Left lobe of liver (tissue), 2 donors: Measurements from ENCODE around the gene SIRT3. TPM values are rescaled to one million over a fixed set of nuclear protein-coding genes. Genes with fewer than 3 reads are reported as not detected.

Experiments
- ATAC-seq: fragments of 200-7000 bp; cut with Tn5 transposase; one replicate; pipeline ENCODE4 v1.9.1; 2020; ENCODE audit warnings: mild to moderate bottlenecking, moderate library complexity
- DNase-seq: peaks from one replicate; pipeline ENCODE4 v3.0.0-alpha.2; 2020; ENCODE audit warnings: low spot score
- total RNA-seq: library from RNA; stranded (reverse); gene quantifications from one replicate; pipeline ENCODE4 v1.2.1, GENCODE V29; 2021
- donor health status: DM: no; HTN: no; CAD: no; lungs with moderate emphysema.
- donor health status: DM: no; HTN: yes; CAD: no.

Gene SIRT3
- 21.4 TPM for total RNA-seq

DNA sequence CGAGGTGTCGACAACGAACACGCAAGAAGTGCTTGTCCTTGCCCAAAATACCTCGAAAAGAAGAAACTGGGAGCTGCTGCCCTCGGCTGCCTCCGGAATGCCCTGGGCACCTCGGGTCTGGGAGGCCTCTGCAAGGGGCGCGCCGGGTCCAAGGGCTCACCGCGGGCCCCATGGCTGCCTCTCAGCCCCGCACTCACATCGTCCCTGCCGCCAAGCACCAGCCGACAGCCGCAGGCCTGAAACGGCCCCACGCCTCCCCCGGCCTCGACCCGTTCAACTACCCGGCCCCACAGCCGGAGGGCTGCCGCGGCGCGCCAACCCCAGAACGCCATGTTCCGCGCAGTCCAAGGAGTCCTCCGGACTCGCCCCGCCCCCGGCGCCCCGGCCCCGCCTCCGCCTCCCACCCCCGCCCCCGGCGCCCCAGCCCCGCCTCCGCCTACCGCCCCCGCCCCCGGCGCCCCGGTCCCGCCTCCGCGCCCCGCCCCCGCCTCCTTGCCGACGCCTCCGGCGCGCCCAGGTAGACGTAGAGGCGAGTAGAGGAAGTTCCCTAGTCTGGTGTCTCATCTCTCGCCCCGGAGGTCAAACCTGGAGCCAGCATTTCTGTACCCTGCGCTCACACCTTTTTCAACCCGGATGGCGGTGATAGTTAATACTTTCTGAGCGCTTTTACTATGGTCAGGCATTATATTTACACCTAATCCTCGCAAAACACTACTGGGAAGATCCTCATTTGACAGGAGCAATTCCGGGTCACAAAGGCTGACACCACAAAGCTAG lies at the start of gene SIRT3:
Gene SIRT3, minus strand, starts transcription at position 346 of the 777 bp plus-strand sequence. Its CDS starts 14 bp downstream, at position 332.
- peak; percentile 93 for ATAC-seq
- peak; percentile 89 for DNase-seq

DNA sequence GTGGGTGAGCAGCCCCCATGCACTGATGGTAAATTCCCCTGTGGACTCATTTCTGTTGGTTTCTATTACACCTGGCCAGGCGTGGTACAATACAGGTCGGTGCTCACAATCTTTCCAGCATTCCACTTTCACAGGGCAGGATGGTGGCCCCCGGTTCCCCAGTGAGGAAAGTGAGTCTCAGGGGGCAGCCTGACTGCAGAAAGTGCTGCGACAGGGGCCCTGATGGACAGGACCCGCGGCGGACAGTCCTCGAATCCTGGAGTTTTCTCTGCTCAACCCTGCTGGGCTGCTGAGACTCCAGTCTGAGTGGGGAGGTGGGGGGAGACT lies 49.7 kb upstream of the SIRT3 start:
- ATAC-seq (no peak), DNase-seq (peak; percentile 42)

DNA sequence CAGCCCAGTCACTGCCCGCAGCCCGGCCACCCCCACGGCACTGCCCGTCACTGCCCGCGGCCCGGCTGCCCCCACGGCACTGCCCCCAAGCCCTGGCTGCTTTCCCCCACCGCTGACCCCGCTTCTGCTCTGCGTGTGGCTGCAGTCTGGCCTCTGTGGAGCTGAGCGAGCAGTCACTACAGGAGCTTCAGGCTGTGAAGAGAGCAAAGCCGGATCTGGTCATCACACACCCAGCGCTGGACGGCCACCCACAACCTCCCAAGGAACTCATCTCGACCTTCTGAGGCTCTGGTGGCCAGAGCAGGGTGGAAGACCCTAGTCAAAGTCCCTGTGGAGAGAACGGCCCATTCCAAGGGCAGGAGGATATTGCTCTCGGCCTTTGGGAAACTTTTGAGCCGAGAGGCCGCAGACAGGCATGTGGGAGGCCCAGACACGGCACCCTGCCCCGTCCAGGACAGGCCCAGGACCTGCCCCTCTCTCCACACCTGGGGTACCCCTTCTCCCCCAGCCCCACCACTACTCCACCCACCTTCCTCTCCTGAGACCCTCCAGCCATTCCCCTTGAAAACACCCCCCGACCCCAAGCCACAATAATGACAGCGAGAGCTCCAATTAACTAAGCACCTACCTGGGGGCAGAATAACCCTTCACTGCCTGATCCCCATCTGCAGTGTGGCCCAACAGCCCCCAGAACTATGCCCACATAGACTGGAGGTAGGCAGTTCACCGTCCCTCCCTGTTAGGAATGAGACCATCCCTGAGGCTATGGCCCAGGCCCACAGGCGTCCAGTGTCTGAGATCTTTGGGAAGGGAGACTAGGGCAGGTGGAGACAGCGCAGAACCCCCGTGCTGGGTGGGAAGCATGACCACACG lies 49.1 kb upstream of the SIRT3 start:
- DNase-seq (peak; percentile 44), ATAC-seq (no peak)

DNA sequence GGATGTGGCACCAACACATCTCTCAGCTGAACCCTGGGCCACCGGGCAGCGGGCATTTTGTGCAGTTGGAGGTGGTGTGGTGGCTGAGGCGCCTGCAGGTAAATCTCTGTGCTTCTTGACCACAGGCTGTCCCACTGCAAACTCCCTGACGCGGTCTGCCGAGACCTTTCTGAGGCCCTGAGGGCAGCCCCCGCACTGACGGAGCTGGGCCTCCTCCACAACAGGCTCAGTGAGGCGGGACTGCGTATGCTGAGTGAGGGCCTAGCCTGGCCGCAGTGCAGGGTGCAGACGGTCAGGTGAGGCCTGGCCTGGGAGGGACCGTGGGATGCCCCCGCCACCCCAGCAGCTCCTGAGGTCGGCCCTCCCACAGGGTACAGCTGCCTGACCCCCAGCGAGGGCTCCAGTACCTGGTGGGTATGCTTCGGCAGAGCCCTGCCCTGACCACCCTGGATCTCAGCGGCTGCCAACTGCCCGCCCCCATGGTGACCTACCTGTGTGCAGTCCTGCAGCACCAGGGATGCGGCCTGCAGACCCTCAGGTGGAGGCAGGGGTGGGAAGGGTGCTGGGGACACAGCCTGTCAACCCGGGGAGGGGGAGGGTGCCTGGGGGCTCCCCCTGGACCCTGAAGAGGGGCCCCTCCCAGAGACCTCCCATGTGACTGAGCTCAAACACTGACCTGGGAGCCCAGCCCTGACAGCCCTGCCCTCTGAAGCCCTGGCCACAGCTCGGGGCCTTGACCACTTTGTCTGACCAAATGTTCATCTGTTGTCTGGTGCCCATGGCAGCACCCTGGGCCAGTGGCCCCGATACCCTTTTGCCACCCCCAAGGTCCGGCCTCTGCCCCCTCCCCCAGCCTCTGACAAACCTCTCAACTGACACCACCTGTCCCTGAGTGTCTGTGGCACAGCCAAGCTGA lies 48.2 kb upstream of the SIRT3 start:
- ATAC-seq (no peak), DNase-seq (peak; percentile 48)

DNA sequence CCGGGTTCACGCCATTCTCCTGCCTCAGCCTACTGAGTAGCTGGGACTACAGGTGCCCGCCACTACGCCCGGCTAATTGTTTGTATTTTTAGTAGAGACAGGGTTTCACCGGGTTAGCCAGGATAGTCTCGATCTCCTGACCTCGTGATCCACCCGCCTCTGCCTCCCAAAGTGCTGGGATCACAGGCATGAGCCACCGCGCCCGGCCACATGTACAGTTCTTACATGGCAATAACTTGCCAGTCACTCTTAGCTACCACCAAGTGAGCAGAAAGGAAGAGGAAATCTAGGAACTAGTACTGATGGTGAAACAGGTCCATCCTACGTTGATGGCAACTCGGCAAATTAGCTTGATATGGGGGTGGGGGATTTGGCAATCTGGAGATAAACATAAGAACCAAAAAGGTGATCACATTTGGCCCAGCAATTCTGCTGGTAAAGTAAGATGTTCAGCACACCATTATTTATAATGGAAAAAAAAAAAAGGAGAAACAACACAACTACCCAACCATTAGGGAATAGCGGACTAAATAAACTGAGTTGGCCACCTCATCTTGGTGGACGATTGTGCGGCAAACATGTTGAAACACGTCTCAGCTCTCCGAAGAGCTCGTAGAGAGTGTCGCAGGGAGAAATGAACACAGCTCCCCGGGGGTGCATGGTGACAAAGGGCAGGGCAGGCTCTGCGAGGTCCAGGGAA lies 47.4 kb upstream of the SIRT3 start:
- ATAC-seq, result no peak
- peak; percentile 43 for DNase-seq

DNA sequence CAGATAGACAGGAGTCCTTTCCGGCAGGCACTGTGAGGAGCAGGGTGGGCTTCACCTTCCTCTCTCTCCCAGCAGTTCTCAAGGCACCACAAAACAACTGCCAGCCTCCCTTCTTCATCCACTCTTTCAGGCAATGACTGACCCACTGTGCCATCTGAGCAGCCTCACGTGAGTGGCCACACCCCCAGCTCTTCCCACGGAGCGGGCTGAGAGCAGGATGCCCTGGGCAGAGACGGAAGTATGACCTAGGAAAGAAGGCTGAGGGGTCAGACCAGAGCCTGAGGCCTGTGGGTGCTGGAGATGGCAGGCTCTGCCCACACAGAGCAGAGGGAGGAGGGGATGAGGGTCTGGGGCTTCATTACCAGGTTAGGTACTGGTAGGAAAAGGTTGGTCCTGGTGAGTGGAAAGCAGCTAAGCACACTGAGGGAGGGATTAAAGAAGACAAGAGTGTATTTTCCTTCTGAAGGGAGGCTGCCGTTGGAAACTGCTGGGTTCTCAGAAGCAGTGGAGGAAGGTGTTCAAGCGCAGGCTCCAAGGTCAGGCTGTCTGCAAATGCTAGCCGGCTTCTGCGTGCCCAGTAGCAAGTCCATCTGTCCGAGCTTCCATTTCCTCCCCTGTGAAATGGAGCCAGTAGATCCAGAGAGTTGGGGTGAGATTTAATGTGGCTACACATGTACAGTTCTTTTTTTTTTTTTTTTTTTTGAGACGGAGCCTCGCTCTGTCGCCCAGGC lies 46.7 kb upstream of the SIRT3 start:
- DNase-seq, result peak; percentile 46
- no peak for ATAC-seq

DNA sequence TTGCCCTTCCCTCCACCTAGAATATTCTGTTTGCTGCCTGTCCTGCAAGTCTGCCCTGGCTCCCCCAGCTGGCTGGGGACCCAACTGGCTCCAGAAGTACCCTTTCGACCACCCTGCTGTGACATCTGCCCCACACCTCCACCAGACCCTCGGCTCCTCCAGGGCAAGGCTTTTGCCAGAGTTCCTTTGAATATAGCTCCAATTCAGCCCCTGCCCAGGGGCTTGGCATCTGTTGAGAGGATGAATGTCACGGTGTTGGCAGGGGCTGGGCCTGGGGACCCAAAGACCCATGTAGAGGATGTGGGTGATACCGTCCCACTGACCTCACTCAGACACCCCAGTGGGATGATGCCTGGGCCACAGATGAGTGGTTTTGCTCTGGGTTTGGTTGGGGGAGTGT lies 46.0 kb upstream of the SIRT3 start:
- no peak for ATAC-seq
- DNase-seq, result peak; percentile 37

DNA sequence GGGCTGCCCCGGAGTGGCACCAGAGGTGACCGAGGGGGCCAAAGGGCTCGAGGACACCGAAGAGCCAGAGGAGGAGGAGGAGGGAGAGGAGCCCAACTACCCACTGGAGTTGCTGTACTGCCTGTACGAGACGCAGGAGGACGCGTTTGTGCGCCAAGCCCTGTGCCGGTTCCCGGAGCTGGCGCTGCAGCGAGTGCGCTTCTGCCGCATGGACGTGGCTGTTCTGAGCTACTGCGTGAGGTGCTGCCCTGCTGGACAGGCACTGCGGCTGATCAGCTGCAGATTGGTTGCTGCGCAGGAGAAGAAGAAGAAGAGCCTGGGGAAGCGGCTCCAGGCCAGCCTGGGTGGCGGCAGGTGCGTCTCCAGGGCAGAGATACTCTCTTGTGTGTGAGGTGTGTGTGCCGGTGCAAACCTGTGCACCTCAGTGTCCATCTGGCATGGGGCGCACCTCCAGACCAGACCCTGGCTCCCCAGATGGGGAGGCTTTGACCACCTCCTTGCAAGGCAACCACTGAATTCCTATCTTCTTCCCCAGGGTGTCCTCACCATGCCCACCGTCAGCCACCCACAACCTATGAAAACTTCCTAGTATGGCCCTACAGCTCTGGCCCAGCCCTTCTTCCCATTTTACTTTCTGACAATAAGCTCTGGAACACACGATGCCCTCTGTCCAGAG lies 45.5 kb upstream of the SIRT3 start:
- ATAC-seq (no peak), DNase-seq (peak; percentile 46)

DNA sequence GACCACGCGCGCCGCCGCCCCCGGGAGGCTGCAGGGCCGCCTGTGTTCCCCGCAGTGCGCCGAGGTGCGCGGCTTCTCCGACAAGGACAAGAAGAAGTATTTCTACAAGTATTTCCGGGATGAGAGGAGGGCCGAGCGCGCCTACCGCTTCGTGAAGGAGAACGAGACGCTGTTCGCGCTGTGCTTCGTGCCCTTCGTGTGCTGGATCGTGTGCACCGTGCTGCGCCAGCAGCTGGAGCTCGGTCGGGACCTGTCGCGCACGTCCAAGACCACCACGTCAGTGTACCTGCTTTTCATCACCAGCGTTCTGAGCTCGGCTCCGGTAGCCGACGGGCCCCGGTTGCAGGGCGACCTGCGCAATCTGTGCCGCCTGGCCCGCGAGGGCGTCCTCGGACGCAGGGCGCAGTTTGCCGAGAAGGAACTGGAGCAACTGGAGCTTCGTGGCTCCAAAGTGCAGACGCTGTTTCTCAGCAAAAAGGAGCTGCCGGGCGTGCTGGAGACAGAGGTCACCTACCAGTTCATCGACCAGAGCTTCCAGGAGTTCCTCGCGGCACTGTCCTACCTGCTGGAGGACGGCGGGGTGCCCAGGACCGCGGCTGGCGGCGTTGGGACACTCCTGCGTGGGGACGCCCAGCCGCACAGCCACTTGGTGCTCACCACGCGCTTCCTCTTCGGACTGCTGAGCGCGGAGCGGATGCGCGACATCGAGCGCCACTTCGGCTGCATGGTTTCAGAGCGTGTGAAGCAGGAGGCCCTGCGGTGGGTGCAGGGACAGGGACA lies 44.8 kb upstream of the SIRT3 start:
- DNase-seq (peak; percentile 48), ATAC-seq (no peak)

DNA sequence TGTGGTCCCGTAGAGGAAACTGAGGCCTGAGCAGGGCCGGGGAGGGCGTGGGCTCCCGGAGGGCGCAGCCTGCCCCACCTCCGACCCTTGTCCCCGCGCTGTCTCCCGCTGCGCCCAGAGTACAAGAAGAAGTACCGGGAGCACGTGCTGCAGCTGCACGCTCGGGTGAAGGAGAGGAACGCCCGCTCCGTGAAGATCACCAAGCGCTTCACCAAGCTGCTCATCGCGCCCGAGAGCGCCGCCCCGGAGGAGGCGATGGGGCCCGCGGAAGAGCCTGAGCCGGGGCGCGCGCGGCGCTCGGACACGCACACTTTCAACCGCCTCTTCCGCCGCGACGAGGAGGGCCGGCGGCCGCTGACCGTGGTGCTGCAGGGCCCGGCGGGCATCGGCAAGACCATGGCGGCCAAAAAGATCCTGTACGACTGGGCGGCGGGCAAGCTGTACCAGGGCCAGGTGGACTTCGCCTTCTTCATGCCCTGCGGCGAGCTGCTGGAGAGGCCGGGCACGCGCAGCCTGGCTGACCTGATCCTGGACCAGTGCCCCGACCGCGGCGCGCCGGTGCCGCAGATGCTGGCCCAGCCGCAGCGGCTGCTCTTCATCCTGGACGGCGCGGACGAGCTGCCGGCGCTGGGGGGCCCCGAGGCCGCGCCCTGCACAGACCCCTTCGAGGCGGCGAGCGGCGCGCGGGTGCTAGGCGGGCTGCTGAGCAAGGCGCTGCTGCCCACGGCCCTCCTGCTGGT lies 44.0 kb upstream of the SIRT3 start:
- peak; percentile 93 for DNase-seq
- ATAC-seq, result peak; percentile 86

DNA sequence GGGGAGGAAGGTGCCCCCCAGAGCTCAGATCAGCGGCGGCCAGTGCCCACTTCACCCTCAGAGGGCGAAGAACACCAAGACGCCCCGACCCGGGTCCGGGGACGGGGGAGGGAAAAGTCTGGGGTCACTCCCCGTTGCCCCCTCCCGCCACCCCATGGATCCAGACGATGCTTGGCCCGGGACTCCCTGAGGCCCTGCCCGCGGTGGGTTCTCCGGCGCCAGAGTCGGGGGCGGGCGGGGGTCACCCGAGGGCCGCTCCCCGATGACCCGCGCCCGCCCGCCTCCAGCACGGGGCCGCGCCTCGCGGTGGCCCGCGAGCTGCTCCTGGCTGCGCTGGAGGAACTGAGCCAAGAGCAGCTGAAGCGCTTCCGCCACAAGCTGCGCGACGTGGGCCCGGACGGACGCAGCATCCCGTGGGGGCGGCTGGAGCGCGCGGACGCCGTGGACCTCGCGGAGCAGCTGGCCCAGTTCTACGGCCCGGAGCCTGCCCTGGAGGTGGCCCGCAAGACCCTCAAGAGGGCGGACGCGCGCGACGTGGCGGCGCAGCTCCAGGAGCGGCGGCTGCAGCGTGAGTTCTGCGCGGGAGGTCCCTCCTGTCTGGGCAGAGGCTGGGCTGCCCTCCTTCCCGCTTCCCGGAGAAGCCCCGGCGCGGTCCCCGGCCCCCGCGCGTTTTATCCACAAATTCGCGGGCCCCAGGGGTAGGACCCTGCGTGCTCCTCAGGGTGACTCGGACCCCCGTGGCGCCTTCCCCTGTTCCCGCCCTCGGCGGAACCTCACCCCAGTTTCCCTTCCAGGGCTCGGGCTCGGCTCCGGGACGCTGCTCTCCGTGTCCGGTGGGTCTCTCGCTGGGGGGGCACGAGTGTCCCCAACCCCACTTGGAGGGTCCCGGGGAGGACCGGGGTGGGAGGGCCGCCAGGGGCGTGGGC lies 43.2 kb upstream of the SIRT3 start:
- DNase-seq (peak; percentile 51), ATAC-seq (peak; percentile 44)

DNA sequence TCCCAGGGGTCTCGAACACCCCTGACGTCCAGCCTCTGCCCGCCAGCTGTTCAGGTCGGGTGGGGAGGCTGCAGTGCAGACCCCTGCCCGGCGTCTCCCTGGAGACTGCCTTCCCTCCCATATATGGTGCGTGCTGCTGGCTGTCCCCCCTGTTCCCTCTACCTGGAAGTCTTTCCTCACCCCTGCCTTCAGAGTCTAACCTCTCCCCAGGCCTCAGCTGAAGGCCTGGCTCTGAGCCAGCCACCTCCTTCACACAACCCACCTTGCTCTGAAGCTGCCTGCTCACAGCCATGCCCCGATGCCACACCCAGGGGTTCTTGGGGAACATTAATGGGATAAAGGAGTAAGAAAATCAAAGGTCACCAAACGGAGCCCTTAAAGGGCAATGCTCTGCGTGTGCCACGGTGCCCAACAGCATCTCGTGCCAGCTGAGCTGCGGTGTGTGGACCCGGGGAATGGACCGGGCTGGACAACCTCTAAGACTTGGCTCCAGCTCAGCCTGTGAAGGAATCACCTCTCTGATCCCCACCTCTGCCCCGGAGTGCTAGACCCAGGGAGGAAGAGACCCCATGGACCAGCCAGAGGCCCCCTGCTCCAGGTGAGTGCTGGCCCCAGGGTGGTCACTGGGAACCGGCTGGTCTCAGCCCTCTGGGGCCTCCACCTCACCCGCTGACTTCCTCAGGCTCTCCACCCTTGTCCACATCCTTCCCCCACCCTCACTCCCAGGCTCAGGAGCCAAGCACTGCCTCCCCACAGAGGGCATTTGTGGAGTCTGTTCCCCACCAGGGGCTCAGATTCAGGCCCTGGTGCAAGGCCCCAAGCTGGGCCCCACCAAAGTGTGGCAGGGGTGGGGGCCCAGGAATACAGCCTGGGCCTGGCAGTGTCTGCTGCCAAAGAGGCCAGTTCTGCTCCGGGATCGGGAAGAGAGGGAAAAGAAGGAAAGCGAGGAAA lies 42.1 kb upstream of the SIRT3 start, which contains the start of gene NLRP6:
Gene NLRP6, plus strand, starts transcription at position 407 of the 951 bp plus-strand sequence. Its CDS starts 163 bp downstream, at position 570.
- peak; percentile 46 for DNase-seq
- ATAC-seq, result no peak

DNA sequence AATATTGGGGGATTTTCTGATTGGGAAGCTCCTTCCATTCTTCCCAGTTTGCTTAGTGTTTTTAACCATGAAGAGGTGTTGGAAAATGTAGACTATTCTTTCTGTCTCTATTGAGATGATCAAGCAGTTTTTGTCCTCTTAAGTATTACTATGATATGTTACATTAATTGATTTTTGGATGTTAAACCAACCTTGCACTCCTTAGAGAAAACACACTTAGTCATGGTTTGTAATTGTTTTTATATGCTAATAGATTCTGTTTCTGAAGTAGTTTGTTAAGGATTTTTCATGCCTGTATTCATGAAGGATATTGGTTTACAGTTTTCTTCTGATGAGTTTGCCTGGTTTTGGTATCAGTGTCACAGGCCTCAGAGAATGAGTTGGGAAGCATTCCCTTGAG lies 40.1 kb upstream of the SIRT3 start:
- no peak for DNase-seq
- ATAC-seq, result no peak

DNA sequence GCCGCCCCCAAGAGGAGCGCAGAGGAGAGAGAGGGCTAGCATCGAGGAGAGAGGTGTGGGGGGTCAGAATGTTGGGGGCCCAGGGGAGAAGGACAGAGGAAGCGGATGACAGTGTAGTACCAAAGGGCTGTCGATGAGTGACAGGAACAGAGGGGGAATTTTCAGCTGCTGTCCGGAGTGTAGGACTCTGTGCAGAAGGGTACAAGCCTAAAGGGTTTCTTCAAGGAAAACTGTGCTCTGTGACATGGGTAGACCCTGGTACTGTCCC lies 36.7 kb upstream of the SIRT3 start:
- DNase-seq (peak; percentile 42), ATAC-seq (no peak)

DNA sequence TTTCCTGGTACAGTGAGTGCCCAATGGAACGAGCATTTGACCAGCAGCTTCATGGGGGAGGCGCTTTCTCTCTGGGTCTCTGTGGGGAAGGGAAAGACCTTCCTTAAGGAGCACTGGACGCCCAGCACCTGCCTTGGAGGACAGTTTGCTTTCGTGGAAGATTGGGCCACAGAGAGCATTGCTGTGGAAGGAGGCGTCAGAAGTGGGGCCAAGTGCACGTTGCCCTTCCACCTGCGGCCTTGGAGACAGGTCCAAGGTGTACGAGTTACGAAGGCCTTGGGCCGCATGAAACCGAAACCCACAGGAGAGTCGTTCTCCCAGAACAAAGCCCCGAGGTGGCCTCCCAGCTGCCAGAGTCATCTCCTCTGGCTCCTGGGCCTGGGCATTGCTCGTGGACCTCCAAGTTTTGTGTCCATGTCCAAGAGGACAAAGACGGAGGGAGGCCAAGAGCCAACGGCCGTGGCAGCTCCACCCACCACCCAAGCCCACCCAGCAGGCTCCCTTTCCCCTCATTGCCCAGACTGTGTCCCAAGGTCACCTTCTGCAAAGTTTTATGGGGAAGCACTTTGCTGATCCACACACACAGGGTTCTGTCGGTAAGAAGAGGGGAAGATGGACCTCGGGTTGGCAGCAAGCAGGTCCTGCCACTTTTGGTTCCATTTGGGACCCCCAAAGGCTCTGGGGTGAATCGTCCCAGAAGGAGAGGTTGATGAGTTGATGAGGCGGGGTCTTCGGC lies 36.2 kb upstream of the SIRT3 start:
- peak; percentile 41 for DNase-seq
- ATAC-seq, result no peak
